Activated B cell treated with CpG ODN at 0.5 μM for 24 hours (primary cell): ENCODE data around the gene IFNA21. TPM values are rescaled to one million over a fixed set of nuclear protein-coding genes. Genes with fewer than 3 reads are reported as not detected.

ENCODE experiments used
- ATAC-seq: fragments of 200-7000 bp; cut with Tn5 transposase; one replicate; pipeline ENCODE4 v1.10.0; 2021; ENCODE audit warnings: low read depth, mild to moderate bottlenecking, moderate library complexity
- CTCF ChIA-PET: fragments of 350-600 bp; sonication (Branson Sonifier 250); formaldehyde crosslinking; loops from one replicate; lab custom pipeline; 2021; ENCODE audit warnings: antibody characterized with exemption; lab: Charles Lee
- POLR2A ChIA-PET: fragments of 350-600 bp; sonication (Branson Sonifier 250); formaldehyde crosslinking; loops from one replicate; lab custom pipeline; 2021; ENCODE audit warnings: antibody characterized with exemption; lab: Charles Lee
- DNase-seq: peaks from one replicate; pipeline ENCODE4 v3.0.0; 2022
- H3K27ac Mint-ChIP-seq: one replicate; pipeline ENCODE4 v1.8.0; 2020; ENCODE audit warnings: mixed read lengths
- H3K27me3 Mint-ChIP-seq: one replicate; pipeline ENCODE4 v1.8.0; 2021; ENCODE audit warnings: mixed read lengths
- H3K36me3 Mint-ChIP-seq: one replicate; pipeline ENCODE4 v1.8.0; 2021; ENCODE audit warnings: low read depth, mixed read lengths
- H3K4me1 Mint-ChIP-seq: one replicate; pipeline ENCODE4 v1.8.0; 2021; ENCODE audit warnings: mixed read lengths
- H3K4me3 Mint-ChIP-seq: one replicate; pipeline ENCODE4 v1.8.0; 2020; ENCODE audit warnings: mild to moderate bottlenecking, mixed read lengths
- H3K9me3 Mint-ChIP-seq: one replicate; pipeline ENCODE4 v1.8.0; 2020; ENCODE audit warnings: mixed read lengths
- CTCF ChIP-seq: fragments of 200-600 bp; IDR thresholded peaks from one replicate; pipeline ENCODE4 v1.8.0; 2022; ENCODE audit warnings: antibody characterized with exemption, mild to moderate bottlenecking
- intact Hi-C: fragments of 100-400 bp; cut with micrococcal nuclease; formaldehyde crosslinking; loops from one replicate; pipeline ENCODE4 v1.15.1; 2024
- total RNA-seq: library from RNA; stranded (reverse); gene quantifications from 2 replicates; pipeline ENCODE4 v1.2.3, GENCODE V29; 2022

The IFNA21 gene
- total RNA-seq, 1 donor from 2014 or later = not detected

GRCh38 chr9:21121595-21122251 lies 44.7 kb downstream of the IFNA21 start:
- peaks cover 9% of the 10 kb centered on the region for H3K27me3 Mint-ChIP-seq
- DNase-seq = no peak

GRCh38 chr9:21121079-21121478 lies 45.4 kb downstream of the IFNA21 start:
- Mint-ChIP-seq H3K4me3 (no peak overlapping the region), H3K36me3 (no peaks in the 10 kb centered on the region), H3K27me3 (peaks cover 10% of the 10 kb centered on the region), H3K4me1 (no peaks in the 10 kb centered on the region), H3K9me3 (no peaks in the 10 kb centered on the region), H3K27ac (no peak overlapping the region)
- ATAC-seq (no peak), DNase-seq (no peak)
- ChIA-PET POLR2A (no interaction called here), CTCF (no interaction called here)
- intact Hi-C loops = no loop called here
- no peak for TF ChIP-seq CTCF

More at GRCh38 chr9:21121595-21122251, 44.7 kb downstream of the IFNA21 start:
- Mint-ChIP-seq H3K9me3 (no peaks in the 10 kb centered on the region), H3K4me1 (no peaks in the 10 kb centered on the region), H3K36me3 (no peaks in the 10 kb centered on the region), H3K4me3 (no peak overlapping the region), H3K27ac (no peak overlapping the region)
- ChIA-PET POLR2A (no interaction called here), CTCF (no interaction called here)
- no peak for TF ChIP-seq CTCF
- ATAC-seq = no peak
- intact Hi-C loops = no loop called here

- Mint-ChIP-seq H3K36me3 (no peaks in the 10 kb centered on the region), H3K4me3 (no peak overlapping the region), H3K27me3 (peaks cover 9% of the 10 kb centered on the region), H3K4me1 (no peaks in the 10 kb centered on the region), H3K27ac (no peak overlapping the region), H3K9me3 (no peaks in the 10 kb centered on the region)
- ChIA-PET CTCF (no interaction called here), POLR2A (interaction anchor here (0.6 kb wide), 1 partner anchor 497 kb away, joined by 6 read pairs; the partner anchor contains the start of gene MLLT3)
- intact Hi-C loops = no loop called here
- ATAC-seq = no peak
- TF ChIP-seq CTCF = no peak
- no peak for DNase-seq
These were observed 47.2 kb downstream of the IFNA21 start for GRCh38 chr9:21119093-21119770.

Other genes with a start within 250 kb of the IFNA21 start
- gene HACD4, start 135.0 kb downstream of the IFNA21 start, total RNA-seq = 3.3 and 4.1 TPM in 2 replicates
- gene IFNB1, start 88.7 kb downstream of the IFNA21 start, total RNA-seq = not detected in 2 replicates
- not detected in 2 replicates for gene IFNW1, start 24.8 kb downstream of the IFNA21 start, total RNA-seq
- gene IFNA4, start 20.9 kb upstream of the IFNA21 start, total RNA-seq = not detected in 2 replicates
- not detected in 2 replicates for gene IFNA7, start 35.5 kb upstream of the IFNA21 start, total RNA-seq
- not detected in 2 replicates for gene IFNA10, start 40.5 kb upstream of the IFNA21 start, total RNA-seq
- gene IFNA16, start 50.7 kb upstream of the IFNA21 start, total RNA-seq = not detected in 2 replicates
- not detected in 2 replicates for gene IFNA17, start 61.6 kb upstream of the IFNA21 start, total RNA-seq
- gene IFNA14, start 73.3 kb upstream of the IFNA21 start, total RNA-seq = not detected in 2 replicates
- not detected in 2 replicates for gene IFNA5, start 138.7 kb upstream of the IFNA21 start, total RNA-seq
- 13.1 and 13.8 TPM in 2 replicates for gene KLHL9, start 168.7 kb upstream of the IFNA21 start, total RNA-seq
- not detected in 2 replicates for gene IFNA6, start 184.2 kb upstream of the IFNA21 start, total RNA-seq
- not detected in 2 replicates for gene IFNA13, start 201.4 kb upstream of the IFNA21 start, total RNA-seq
- gene IFNA2, start 218.7 kb upstream of the IFNA21 start, total RNA-seq = not detected in 2 replicates
- gene IFNA8, start 242.5 kb upstream of the IFNA21 start, total RNA-seq = not detected in 2 replicates